ENCODE measurements around the gene P2RY12.
"Not testable (repeated sequence)": the region's sequence is repeated elsewhere in the genome, so short reads cannot be mapped to it uniquely, and the experiment has no call there.

The P2RY12 gene

GRCh38 chr3:151395806-151396205 lies 11.3 kb upstream of the P2RY12 start:
- no peak overlapping the region for H3K4me3 ChIP-seq (replicated peaks; ENCODE audit: low read depth, low read length)
- DNase-seq (ENCODE audit: low read depth), result peak; percentile 25
- no peak for TF ChIP-seq CTCF (IDR thresholded peaks at IDR 0.05; ENCODE audit: low read length, missing control alignments)

GRCh38 chr3:151394611-151395010 lies 10.1 kb upstream of the P2RY12 start:
- TF ChIP-seq CTCF (IDR thresholded peaks at IDR 0.05; ENCODE audit: low read length, missing control alignments), result no peak
- H3K4me3 ChIP-seq (replicated peaks; ENCODE audit: low read depth, low read length), result no peak overlapping the region
- no peak for DNase-seq (ENCODE audit: low read depth)

GRCh38 chr3:151393941-151394340 lies 9.4 kb upstream of the P2RY12 start:
- H3K4me3 ChIP-seq (replicated peaks; ENCODE audit: low read depth, low read length), result no peak overlapping the region
- TF ChIP-seq CTCF (IDR thresholded peaks at IDR 0.05; ENCODE audit: low read length, missing control alignments), result no peak
- DNase-seq (ENCODE audit: low read depth), result no peak

- H3K4me3 ChIP-seq (replicated peaks; ENCODE audit: low read depth, low read length), result no peak overlapping the region
- no peak for TF ChIP-seq CTCF (IDR thresholded peaks at IDR 0.05; ENCODE audit: low read length, missing control alignments)
- DNase-seq (ENCODE audit: low read depth), result no peak
Measured at GRCh38 chr3:151393146-151393830, 8.7 kb upstream of the P2RY12 start.

- DNase-seq (ENCODE audit: low read depth); H3K4me3 ChIP-seq (replicated peaks; ENCODE audit: low read depth, low read length): not testable (repeated sequence)
Measured at GRCh38 chr3:151392191-151392590, 7.6 kb upstream of the P2RY12 start.

- H3K4me3 ChIP-seq (replicated peaks; ENCODE audit: low read depth, low read length), result no peak overlapping the region
- DNase-seq (ENCODE audit: low read depth), result no peak
- no peak for TF ChIP-seq CTCF (IDR thresholded peaks at IDR 0.05; ENCODE audit: low read length, missing control alignments)
Measured at GRCh38 chr3:151391720-151392119, 7.2 kb upstream of the P2RY12 start.

GRCh38 chr3:151387842-151388241 lies 3.3 kb upstream of the P2RY12 start:
- no peak overlapping the region for H3K4me3 ChIP-seq (replicated peaks; ENCODE audit: low read depth, low read length)
- TF ChIP-seq CTCF (IDR thresholded peaks at IDR 0.05; ENCODE audit: low read length, missing control alignments), result no peak
- no peak for DNase-seq (ENCODE audit: low read depth)
